ENCODE measurements around the gene ISG20L2. TPM values are rescaled to one million over a fixed set of nuclear protein-coding genes. Genes with fewer than 3 reads are reported as not detected.

The ISG20L2 gene
- total RNA-seq, 2 experiments from 2014 or later: 44.2 to 50.9 TPM

GRCh38 chr1:156704166-156704711 lies 24.3 kb downstream of the ISG20L2 start:
- no peaks in the 10 kb centered on the region for H3K36me3 Mint-ChIP-seq (ENCODE audit: low read depth)
- H3K27ac ChIP-seq (ENCODE audit: low read depth in 1 of 2, low read length in 2 of 2): no peak overlapping the region

DNA sequence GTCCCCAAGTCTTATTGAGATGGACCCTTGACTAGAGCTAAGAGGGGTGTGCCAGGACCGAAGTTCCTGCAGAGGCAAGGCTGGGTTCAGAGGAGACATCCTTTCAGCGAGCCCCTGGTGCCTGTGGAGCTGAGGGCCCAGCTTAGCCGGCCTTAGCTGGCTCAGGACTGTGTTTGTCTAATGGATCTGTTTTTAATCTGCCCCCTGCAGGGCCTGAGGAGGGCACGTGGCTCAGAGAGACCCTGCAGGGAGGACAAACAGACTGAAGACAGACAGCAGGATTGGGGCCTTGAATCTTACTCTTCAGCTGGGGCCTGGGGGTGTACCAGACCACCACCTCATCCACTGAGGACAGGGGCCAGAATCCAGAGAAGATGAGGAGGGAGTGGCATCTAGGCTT lies 24.8 kb downstream of the ISG20L2 start:
- Histone ChIP-seq H3K4me1 (ENCODE audit: insufficient read depth, low read length) (peaks cover 35% of the 10 kb centered on the region), H3K27me3 (ENCODE audit: control insufficient read depth in 1 of 2, insufficient read depth in 2 of 2, low read length in 2 of 2) (peaks cover 23 to 24% of the 10 kb centered on the region in 2 experiments), H3K27ac (ENCODE audit: low read depth in 1 of 2, low read length in 2 of 2) (no peak overlapping the region), H3K4me3 (ENCODE audit: low read length) (no peak overlapping the region), H3K9me3 (ENCODE audit: control insufficient read depth in 1 of 2, insufficient read depth in 1 of 2, low read length in 2 of 2) (no peaks in the 10 kb centered on the region), H3K36me3 (ENCODE audit: insufficient read depth, low read length) (no peaks in the 10 kb centered on the region)
- Mint-ChIP-seq H3K27me3 (peaks cover 61% of the 10 kb centered on the region), H3K27ac (no peak overlapping the region), H3K9me3 (no peaks in the 10 kb centered on the region), H3K4me1 (ENCODE audit: low read depth) (peaks cover 32% of the 10 kb centered on the region), H3K4me3 (peak overlapping the region; percentile 70), H3K36me3 (ENCODE audit: low read depth) (no peaks in the 10 kb centered on the region)
- ATAC-seq (ENCODE audit: poor library complexity) (no peak), DNase-seq (no peak)
- intact Hi-C loops (cut with DNase I, micrococcal nuclease): no loop called here
- ChIA-PET POLR2A (no interaction called here), CTCF (interaction anchor here (0.9 kb wide), 1 partner anchor 22 kb away, joined by 3 read pairs; no protein-coding TSS in a partner anchor)
- no peak for TF ChIP-seq CTCF (IDR thresholded peaks at IDR 0.05)

More at GRCh38 chr1:156704166-156704711, 24.3 kb downstream of the ISG20L2 start:
- ChIA-PET POLR2A (interaction anchor here (2.4 kb wide), 1 partner anchor 15 kb away, joined by 14 read pairs; no protein-coding TSS in a partner anchor), CTCF (interaction anchor here (0.9 to 4.6 kb wide), 3 partner anchors 15 to 22 kb away, joined by 3 to 51 read pairs (median 43); partner anchors contain the start of genes ISG20L2 and METTL25B)
- H3K9me3 ChIP-seq (ENCODE audit: control insufficient read depth in 1 of 2, insufficient read depth in 1 of 2, low read length in 2 of 2): no peaks in the 10 kb centered on the region
- Mint-ChIP-seq H3K4me3 (peak overlapping the region; percentile 70), H3K27ac (no peak overlapping the region), H3K4me1 (ENCODE audit: low read depth) (peaks cover 32% of the 10 kb centered on the region), H3K9me3 (no peaks in the 10 kb centered on the region), H3K27me3 (peaks cover 57% of the 10 kb centered on the region)
- H3K36me3 ChIP-seq (ENCODE audit: insufficient read depth, low read length): no peaks in the 10 kb centered on the region
- intact Hi-C loops (cut with DNase I, micrococcal nuclease): no loop called here
- ATAC-seq (ENCODE audit: poor library complexity): no peak
- no peak overlapping the region for H3K4me3 ChIP-seq (ENCODE audit: low read length)
- no peak for DNase-seq
- H3K27me3 ChIP-seq (ENCODE audit: control insufficient read depth in 1 of 2, insufficient read depth in 2 of 2, low read length in 2 of 2): peaks cover 23 to 24% of the 10 kb centered on the region in 2 experiments
- TF ChIP-seq CTCF (IDR thresholded peaks at IDR 0.05): no peak
- peaks cover 35% of the 10 kb centered on the region for H3K4me1 ChIP-seq (ENCODE audit: insufficient read depth, low read length)

DNA sequence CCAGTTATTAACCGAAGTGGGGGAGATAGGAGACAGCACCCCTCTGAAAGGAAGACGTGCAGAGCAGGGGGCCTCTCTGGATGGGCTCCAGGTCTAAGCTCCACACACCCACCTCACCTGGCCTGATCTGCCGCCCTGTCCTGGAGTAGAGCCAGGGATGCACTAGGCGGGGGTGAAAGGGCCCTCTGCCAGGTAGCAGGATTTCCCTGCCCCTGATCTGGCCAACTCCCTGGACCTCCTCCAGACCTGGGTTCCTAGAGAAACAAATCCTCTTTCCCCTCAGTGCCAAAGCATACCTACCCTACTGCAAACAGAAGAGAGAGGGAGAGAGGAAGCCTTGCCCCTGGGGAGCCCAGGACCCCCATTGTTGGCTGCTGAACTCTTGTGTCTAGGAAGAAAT lies 25.2 kb downstream of the ISG20L2 start:
- ChIA-PET CTCF (interaction anchor here (0.9 to 2.0 kb wide), 2 partner anchors 13 to 23 kb away, joined by 3 to 10 read pairs; no protein-coding TSS in a partner anchor), POLR2A (no interaction called here)
- Histone ChIP-seq H3K4me1 (ENCODE audit: insufficient read depth, low read length) (peaks cover 35% of the 10 kb centered on the region), H3K36me3 (ENCODE audit: insufficient read depth, low read length) (no peaks in the 10 kb centered on the region), H3K27ac (ENCODE audit: low read depth in 1 of 2, low read length in 2 of 2) (no peak overlapping the region), H3K27me3 (ENCODE audit: control insufficient read depth in 1 of 2, insufficient read depth in 2 of 2, low read length in 2 of 2) (peaks cover 23 to 24% of the 10 kb centered on the region in 2 experiments), H3K9me3 (ENCODE audit: control insufficient read depth in 1 of 2, insufficient read depth in 1 of 2, low read length in 2 of 2) (no peaks in the 10 kb centered on the region), H3K4me3 (ENCODE audit: low read length) (no peak overlapping the region)
- ATAC-seq (ENCODE audit: poor library complexity) (no peak), DNase-seq (no peak)
- H3K36me3 Mint-ChIP-seq (ENCODE audit: low read depth): no peaks in the 10 kb centered on the region
- no peak overlapping the region for H3K27ac Mint-ChIP-seq
- peaks cover 32% of the 10 kb centered on the region for H3K4me1 Mint-ChIP-seq (ENCODE audit: low read depth)
- intact Hi-C loops (cut with DNase I, micrococcal nuclease): no loop called here
- TF ChIP-seq CTCF (IDR thresholded peaks at IDR 0.05): no peak
- peaks cover 63% of the 10 kb centered on the region for H3K27me3 Mint-ChIP-seq
- peak overlapping the region; percentile 11 for H3K4me3 Mint-ChIP-seq
- H3K9me3 Mint-ChIP-seq: no peaks in the 10 kb centered on the region
